GM19025 (cell line): ENCODE data around the gene TACC2.
"Not testable (repeated sequence)": the region's sequence is repeated elsewhere in the genome, so short reads cannot be mapped to it uniquely, and the experiment has no call there.

Experiments used
- ATAC-seq: cut with Tn5 transposase; IDR thresholded peaks from one replicate; pipeline ENCODE4 v1.9.1; 2021; ENCODE audit warnings: mild to moderate bottlenecking, low read depth, moderate library complexity; ENCODE audit not compliant: unreplicated experiment

TACC2 gene, protein sequence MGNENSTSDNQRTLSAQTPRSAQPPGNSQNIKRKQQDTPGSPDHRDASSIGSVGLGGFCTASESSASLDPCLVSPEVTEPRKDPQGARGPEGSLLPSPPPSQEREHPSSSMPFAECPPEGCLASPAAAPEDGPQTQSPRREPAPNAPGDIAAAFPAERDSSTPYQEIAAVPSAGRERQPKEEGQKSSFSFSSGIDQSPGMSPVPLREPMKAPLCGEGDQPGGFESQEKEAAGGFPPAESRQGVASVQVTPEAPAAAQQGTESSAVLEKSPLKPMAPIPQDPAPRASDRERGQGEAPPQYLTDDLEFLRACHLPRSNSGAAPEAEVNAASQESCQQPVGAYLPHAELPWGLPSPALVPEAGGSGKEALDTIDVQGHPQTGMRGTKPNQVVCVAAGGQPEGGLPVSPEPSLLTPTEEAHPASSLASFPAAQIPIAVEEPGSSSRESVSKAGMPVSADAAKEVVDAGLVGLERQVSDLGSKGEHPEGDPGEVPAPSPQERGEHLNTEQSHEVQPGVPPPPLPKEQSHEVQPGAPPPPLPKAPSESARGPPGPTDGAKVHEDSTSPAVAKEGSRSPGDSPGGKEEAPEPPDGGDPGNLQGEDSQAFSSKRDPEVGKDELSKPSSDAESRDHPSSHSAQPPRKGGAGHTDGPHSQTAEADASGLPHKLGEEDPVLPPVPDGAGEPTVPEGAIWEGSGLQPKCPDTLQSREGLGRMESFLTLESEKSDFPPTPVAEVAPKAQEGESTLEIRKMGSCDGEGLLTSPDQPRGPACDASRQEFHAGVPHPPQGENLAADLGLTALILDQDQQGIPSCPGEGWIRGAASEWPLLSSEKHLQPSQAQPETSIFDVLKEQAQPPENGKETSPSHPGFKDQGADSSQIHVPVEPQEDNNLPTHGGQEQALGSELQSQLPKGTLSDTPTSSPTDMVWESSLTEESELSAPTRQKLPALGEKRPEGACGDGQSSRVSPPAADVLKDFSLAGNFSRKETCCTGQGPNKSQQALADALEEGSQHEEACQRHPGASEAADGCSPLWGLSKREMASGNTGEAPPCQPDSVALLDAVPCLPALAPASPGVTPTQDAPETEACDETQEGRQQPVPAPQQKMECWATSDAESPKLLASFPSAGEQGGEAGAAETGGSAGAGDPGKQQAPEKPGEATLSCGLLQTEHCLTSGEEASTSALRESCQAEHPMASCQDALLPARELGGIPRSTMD (N-terminal part only)

DNA sequence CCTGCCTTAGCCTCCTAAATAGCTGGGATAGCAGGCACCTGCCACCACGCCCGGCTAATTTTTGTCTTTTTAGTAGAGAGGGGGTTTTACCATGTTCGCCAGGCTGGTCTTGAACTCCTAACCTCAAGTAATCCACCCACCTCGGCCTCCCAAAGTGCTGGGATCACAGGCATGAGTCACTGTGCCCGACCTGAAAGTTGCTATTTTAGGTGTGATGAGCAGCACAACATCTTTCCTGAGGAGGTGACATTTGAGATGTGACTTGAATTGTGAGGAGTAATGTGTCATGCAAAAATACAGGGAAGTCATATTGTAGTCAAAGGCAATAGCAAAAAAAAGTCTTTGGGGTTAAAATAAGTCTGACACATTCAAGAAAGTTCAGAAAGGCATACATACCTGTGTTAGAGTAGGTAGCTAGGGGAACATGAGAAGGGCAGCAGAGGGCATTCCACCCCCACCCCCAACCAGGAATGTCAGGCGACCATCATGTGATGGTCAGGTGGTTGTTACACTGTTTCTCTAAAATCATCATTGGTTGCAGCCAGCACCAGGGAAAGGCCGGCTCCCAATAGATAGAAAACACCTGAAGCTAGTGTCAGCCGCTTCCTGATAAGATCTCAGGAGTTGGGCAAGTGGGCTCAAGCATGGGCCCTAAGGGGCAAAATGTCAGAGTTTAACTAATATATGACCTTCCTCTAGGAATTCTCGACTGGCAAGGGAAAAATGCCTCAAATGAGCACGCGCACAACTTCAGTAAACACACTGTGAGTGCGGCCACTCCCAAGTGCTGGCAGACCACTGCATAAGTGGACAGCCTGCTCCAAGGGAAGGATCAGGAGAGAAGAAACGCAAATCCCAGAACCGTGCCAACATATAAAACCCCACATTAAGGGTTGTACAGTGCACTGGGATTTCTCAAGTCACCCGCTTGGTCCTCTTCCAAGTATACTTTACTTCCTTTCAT, at the start of gene TACC2:
TACC2 (plus strand) TSS at position 803 of the 964 bp plus-strand sequence. CDS start 32,819 bp downstream, outside the sequence.
- no peak for ATAC-seq

DNA sequence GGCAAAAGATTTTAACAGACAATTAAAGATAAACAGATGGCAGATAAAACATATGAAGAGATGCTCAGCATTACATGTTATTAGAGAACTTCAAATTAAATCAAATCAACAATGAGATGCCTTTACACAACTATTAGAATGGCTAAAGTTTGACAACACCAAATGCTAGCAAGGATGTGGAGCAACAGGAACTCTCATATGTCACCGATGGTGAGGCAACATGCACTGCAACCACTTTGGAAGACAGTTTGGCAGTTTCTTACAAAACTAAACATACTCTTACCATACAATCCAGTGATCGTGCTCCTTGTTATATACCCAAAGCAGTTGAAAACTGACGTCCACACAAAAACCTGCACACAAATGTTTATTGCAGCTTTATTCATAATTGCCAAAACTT, 47.4 kb upstream of the TACC2 start:
- ATAC-seq = no peak

- ATAC-seq = no peak
These were observed 46.1 kb upstream of the TACC2 start for GRCh38 chr10:121942749-121943416.

- ATAC-seq = no peak
These were observed 41.3 kb upstream of the TACC2 start for GRCh38 chr10:121947343-121948330.

GRCh38 chr10:121949049-121949448, 39.9 kb upstream of the TACC2 start:
- ATAC-seq = no peak

- ATAC-seq = no peak
These were observed 39.5 kb upstream of the TACC2 start for GRCh38 chr10:121949451-121949850.

GRCh38 chr10:121952226-121952625, 36.7 kb upstream of the TACC2 start:
- no peak for ATAC-seq

- no peak for ATAC-seq
These were observed 32.6 kb upstream of the TACC2 start for GRCh38 chr10:121956111-121957061.

GRCh38 chr10:121959671-121960070, 29.3 kb upstream of the TACC2 start:
- ATAC-seq = no peak

- ATAC-seq = no peak
These were observed 27.5 kb upstream of the TACC2 start for GRCh38 chr10:121961456-121961855.

GRCh38 chr10:121965996-121966395, 23.0 kb upstream of the TACC2 start:
- no peak for ATAC-seq

DNA sequence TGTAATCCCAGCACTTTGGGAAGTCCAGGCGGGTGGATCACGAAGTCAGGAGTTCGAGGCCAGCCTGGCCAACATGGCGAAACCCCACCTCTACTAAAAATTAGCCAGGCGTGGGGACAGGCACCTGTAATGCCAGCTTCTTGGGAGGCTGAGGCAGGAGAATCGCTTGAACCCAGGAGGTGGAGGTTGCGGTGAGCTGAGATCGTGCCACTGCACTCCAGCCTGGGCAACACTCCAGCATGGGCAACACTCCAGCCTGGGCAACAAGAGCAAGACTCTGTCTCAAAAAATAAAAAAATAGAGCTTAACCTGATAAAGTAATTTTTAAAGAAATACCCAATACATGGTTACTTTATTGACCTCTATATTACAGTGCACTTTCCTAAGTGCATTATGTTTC, 19.9 kb upstream of the TACC2 start:
- ATAC-seq = not testable (repeated sequence)

- no peak for ATAC-seq
These were observed 14.9 kb upstream of the TACC2 start for GRCh38 chr10:121974019-121974534.

- ATAC-seq = peak; percentile 82
These were observed 14.2 kb upstream of the TACC2 start, which contains the start of gene NSMCE4A for GRCh38 chr10:121974535-121975294. NSMCE4A (minus strand) TSS chr10:121975217; CDS start chr10:121975165, 52 bp downstream.

- ATAC-seq = no peak
These were observed 13.5 kb upstream of the TACC2 start for GRCh38 chr10:121975295-121976086.
